ENCODE data around the gene TEX13A.

Gene TEX13A

DNA sequence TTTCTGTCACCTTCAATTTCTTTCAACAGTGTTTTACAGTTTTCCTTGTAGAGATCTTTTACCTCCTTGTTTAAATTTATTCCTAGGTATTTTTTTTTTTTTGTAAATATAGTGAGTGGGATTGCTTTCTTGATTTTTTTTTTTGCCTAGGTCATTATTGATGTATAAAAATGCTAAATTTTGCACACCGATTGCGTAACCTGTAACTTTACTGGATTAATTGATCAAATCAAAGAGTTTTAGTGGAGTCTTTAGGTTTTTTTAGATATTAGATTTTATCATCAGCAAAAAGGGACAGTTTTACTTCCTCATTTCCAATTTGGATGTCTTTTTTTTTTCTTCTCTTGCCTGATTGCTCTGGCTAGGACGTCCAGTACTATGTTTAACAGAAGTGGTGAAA, 40.9 kb downstream of the TEX13A start:
- DNase-seq = no peak

DNA sequence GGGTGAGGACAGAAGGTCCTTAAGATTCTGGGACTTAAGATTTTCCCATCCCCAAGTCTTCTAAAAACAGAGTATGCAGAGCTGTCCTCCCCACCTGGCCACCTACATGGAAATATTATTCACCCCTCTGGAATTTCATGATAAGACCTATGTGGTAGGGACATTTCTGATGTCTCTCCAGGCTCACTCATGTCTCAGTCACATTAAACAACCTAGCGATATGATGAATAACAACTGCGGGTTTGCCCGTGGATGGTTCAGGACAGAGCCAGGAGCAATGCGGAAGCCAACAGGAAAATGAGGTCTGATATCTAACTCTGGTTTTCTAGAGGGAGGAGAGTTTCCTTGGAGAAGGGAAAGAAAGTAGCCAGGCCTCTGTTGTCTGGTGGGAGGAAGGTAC, 47.4 kb downstream of the TEX13A start:
- DNase-seq = no peak
